ENCODE measurements around the gene ABLIM2.

DNA sequence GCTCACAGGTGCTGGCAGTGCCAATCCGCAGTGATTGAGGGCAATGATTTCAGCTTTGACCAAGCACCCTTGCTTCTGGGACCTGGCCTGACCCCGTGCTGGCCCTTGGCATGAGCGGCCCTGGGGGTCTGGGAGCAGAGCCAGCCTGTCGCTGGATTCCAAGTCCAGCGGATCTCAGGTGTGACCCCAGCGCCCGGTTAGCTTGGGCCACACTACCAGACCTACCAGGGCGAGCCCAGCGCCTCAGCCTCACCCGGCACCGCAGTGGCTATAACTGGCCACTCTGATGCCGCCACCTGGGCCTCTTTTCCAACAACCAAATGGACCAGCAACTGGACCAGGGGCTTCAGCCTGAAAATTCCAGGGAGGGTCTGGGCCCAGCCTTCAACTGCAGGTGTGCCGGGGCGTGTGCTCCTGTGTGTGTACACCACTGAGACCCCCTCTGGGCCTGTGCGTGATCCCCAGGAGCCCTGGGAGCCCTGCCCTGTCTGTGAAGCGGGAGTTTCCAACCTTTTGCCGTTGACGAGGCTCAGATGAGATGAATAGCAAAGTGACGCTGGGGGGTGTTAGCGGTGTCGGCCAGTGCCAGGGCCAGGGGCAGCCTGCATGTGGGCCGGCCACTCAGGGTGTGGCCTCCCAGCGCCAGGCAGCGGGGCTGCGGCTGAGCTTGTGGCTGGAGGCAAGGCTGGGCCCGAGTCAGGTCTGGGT lies 41.1 kb upstream of the ABLIM2 start:
- TF ChIP-seq TCF12 (IDR thresholded peaks at IDR 0.05; ENCODE audit: low read depth, low read length), result no peak
- no peak for TF ChIP-seq POLR2A (IDR thresholded peaks at IDR 0.05; ENCODE audit: control extremely low read depth in 1 of 2, low read depth in 2 of 2, low read length in 2 of 2)
- TF ChIP-seq CTCF (IDR thresholded peaks at IDR 0.05; ENCODE audit: control extremely low read depth in 1 of 3, insufficient read depth in 1 of 3, low read depth in 1 of 3, low read length in 3 of 3), result no peak
- TF ChIP-seq POLR2AphosphoS5 (IDR thresholded peaks at IDR 0.05; ENCODE audit: low read depth, low read length), result no peak
- no peak for TF ChIP-seq ZNF274 (IDR thresholded peaks at IDR 0.05; ENCODE audit: borderline replicate concordance, extremely low read depth, low read length)
- TF ChIP-seq CHD2 (IDR thresholded peaks at IDR 0.05; ENCODE audit: low read length), result no peak
- no peak for TF ChIP-seq SP2 (IDR thresholded peaks at IDR 0.05; ENCODE audit: low read length)

Measured in H1 (cell line).